ENCODE measurements around the gene PSMA7.

- TF ChIP-seq, protein P1, sequence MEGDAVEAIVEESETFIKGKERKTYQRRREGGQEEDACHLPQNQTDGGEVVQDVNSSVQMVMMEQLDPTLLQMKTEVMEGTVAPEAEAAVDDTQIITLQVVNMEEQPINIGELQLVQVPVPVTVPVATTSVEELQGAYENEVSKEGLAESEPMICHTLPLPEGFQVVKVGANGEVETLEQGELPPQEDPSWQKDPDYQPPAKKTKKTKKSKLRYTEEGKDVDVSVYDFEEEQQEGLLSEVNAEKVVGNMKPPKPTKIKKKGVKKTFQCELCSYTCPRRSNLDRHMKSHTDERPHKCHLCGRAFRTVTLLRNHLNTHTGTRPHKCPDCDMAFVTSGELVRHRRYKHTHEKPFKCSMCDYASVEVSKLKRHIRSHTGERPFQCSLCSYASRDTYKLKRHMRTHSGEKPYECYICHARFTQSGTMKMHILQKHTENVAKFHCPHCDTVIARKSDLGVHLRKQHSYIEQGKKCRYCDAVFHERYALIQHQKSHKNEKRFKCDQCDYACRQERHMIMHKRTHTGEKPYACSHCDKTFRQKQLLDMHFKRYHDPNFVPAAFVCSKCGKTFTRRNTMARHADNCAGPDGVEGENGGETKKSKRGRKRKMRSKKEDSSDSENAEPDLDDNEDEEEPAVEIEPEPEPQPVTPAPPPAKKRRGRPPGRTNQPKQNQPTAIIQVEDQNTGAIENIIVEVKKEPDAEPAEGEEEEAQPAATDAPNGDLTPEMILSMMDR (IDR thresholded peaks at IDR 0.05), result no peak
- TF ChIP-seq GATA2 (CRISPR knock-in tag; IDR thresholded peaks at IDR 0.05), result no peak
- TF ChIP-seq, protein P2, sequence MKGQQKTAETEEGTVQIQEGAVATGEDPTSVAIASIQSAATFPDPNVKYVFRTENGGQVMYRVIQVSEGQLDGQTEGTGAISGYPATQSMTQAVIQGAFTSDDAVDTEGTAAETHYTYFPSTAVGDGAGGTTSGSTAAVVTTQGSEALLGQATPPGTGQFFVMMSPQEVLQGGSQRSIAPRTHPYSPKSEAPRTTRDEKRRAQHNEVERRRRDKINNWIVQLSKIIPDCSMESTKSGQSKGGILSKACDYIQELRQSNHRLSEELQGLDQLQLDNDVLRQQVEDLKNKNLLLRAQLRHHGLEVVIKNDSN (IDR thresholded peaks at IDR 0.05; ENCODE audit: borderline replicate concordance, low read depth), result no peak
- no peak for TF ChIP-seq RAD21 (IDR thresholded peaks at IDR 0.05; ENCODE audit: low read length)
- TF ChIP-seq POLR2AphosphoS5 (IDR thresholded peaks at IDR 0.05; ENCODE audit: low read depth, low read length), result no peak
- TF ChIP-seq RFX5 (IDR thresholded peaks at IDR 0.05; ENCODE audit: low read length), result no peak
- TF ChIP-seq IRF3 (IDR thresholded peaks at IDR 0.05; ENCODE audit: low read depth, low read length), result no peak
- TF ChIP-seq, protein P3, sequence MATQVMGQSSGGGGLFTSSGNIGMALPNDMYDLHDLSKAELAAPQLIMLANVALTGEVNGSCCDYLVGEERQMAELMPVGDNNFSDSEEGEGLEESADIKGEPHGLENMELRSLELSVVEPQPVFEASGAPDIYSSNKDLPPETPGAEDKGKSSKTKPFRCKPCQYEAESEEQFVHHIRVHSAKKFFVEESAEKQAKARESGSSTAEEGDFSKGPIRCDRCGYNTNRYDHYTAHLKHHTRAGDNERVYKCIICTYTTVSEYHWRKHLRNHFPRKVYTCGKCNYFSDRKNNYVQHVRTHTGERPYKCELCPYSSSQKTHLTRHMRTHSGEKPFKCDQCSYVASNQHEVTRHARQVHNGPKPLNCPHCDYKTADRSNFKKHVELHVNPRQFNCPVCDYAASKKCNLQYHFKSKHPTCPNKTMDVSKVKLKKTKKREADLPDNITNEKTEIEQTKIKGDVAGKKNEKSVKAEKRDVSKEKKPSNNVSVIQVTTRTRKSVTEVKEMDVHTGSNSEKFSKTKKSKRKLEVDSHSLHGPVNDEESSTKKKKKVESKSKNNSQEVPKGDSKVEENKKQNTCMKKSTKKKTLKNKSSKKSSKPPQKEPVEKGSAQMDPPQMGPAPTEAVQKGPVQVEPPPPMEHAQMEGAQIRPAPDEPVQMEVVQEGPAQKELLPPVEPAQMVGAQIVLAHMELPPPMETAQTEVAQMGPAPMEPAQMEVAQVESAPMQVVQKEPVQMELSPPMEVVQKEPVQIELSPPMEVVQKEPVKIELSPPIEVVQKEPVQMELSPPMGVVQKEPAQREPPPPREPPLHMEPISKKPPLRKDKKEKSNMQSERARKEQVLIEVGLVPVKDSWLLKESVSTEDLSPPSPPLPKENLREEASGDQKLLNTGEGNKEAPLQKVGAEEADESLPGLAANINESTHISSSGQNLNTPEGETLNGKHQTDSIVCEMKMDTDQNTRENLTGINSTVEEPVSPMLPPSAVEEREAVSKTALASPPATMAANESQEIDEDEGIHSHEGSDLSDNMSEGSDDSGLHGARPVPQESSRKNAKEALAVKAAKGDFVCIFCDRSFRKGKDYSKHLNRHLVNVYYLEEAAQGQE (IDR thresholded peaks at IDR 0.05; ENCODE audit: low read depth, low read length), result no peak
- no peak for TF ChIP-seq NFIC (IDR thresholded peaks at IDR 0.05; ENCODE audit: borderline replicate concordance)
- TF ChIP-seq NRF1 (IDR thresholded peaks at IDR 0.05; ENCODE audit: low read depth, low read length), result no peak
- TF ChIP-seq, protein P4, sequence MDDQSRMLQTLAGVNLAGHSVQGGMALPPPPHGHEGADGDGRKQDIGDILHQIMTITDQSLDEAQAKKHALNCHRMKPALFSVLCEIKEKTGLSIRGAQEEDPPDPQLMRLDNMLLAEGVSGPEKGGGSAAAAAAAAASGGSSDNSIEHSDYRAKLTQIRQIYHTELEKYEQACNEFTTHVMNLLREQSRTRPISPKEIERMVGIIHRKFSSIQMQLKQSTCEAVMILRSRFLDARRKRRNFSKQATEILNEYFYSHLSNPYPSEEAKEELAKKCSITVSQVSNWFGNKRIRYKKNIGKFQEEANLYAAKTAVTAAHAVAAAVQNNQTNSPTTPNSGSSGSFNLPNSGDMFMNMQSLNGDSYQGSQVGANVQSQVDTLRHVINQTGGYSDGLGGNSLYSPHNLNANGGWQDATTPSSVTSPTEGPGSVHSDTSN (IDR thresholded peaks at IDR 0.05), result no peak
- TF ChIP-seq MAX (IDR thresholded peaks at IDR 0.05; ENCODE audit: low read depth), result no peak
- TF ChIP-seq RXRA (IDR thresholded peaks at IDR 0.05; ENCODE audit: borderline replicate concordance, low read depth), result no peak
- no peak for TF ChIP-seq GABPA (IDR thresholded peaks at IDR 0.05; ENCODE audit: low read depth)
These were observed 35.3 kb upstream of the PSMA7 start for GRCh38 chr20:62178316-62179161.
